CD4-positive, alpha-beta T cell treated with Interleukin-6 for 4 hours (primary cell): ENCODE data around the gene UBE4B.
"Not testable (repeated sequence)": the region's sequence is repeated elsewhere in the genome, so short reads cannot be mapped to it uniquely, and the experiment has no call there.

Source experiments
- DNase-seq: peaks from one replicate; pipeline ENCODE4 v3.0.0-alpha.2; 2020; ENCODE audit warnings: mixed read lengths

Gene UBE4B

DNA sequence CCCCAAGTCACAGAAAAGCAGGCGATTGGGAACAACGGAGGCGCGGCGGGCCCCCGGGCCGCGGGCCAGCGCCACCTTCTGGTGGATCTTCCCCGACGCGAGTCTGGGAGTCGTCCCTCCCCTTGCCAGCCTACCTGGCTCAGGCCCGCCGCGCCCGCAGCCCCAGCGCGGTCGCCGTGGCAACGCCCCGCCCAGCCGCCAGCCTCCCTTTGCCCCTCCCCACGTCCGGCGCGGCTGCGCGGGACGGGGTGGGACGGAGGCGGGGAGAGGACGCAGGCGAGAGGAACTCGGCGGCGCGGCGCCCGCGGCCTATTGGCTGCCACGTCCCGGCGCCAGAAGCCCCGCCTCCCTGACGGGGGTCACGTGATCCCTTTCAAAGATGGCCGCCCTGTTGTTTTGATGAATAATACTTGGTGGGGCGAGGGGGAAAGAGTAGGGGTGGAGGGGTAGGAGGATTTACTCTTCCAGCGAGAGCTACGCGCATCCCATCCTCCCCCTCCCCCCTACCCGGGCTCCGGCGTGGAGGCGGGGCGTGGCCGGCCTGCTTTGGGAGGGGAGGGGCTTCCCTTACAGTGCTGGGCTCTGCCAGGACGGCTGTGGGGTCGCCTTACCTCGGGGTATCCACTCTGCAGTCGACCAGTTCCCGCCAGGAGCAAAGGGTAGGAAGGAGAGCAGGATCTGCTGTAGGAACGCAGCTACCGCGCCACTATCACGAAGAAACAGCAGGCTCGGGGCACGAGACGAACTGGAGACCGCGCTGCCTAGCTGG lies at the start of gene UBE4B:
Gene UBE4B (plus strand): TSS at position 369 of the 769 bp plus-strand sequence. CDS start 713 bp downstream, outside the sequence.
- DNase-seq, result peak; percentile 99

DNA sequence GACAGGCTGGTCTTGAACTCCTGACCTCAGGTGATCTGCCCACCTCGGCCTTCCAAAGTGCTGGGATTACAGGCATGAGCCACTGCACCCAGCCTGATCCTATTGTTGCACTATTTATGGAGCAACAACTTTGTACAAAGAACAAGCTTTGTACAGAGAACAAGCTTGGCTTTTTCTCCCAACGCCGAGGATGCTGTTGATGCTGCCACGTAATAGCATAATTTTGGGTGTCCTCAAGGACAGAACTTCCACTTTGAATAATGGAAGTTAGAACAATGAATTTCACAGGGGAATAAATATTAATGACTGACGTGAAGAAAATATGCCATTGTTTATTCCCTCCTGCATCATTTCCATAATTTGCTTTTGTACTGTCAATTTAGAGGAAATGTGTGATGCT lies 48.5 kb upstream of the UBE4B start:
- DNase-seq, result no peak

DNA sequence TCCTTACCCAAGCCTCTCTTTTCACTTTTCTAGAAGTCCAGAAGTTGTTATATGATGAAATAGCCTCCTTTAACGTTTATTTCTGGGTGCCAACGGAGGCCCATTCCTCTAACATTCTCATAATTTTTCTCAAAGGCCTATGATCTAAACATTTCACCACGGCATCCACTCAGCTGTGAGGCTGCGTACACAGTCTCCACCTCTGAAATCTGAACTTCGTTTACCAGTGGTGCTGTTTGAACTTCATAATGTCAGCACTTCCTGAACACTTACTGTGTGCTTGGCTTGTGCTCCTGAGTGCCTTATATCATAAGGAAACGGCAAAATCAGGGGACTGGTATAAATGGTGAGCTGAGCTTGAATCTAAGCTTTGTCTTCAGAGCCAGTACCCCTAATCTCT lies 47.8 kb upstream of the UBE4B start:
- no peak for DNase-seq

DNA sequence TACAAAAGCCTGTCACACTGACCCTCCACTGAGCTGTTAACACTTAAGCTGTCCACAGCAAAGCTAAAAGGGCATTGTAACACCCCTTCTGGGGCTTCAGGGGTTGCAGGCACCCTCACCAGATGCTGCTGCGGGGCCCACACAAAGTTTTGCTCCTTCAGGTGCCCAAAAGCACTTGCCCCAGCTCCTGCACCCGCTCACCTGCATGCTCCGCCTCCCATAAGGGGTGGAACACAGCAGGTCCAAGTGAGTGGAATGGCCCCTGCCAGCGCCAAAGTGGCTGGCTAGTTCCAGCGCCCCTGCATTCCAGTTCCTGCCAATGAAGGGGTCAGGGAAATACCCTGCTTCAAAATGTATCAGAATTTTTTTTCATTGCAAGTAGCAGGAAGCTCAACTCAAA lies 43.0 kb upstream of the UBE4B start:
- DNase-seq, result no peak

DNA sequence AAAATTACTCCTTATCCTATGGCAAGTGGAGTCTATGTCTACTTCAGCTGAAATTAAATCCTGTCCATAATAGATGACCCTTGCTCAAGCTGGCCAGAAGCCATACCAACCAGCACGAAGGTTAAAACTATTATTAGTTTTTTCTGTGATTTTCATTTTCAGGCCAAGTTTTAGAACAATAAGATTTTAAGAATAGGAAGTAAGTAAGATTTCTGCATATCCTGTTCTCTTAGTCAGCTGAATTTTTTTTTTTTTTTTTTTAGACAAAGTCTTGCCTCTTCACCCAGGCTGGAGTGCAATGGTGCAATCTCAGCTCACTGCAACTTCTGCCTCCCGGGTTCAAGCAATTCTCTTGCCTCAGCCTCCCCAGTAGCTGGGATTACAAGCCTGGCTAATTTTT lies 41.8 kb upstream of the UBE4B start:
- no peak for DNase-seq

DNA sequence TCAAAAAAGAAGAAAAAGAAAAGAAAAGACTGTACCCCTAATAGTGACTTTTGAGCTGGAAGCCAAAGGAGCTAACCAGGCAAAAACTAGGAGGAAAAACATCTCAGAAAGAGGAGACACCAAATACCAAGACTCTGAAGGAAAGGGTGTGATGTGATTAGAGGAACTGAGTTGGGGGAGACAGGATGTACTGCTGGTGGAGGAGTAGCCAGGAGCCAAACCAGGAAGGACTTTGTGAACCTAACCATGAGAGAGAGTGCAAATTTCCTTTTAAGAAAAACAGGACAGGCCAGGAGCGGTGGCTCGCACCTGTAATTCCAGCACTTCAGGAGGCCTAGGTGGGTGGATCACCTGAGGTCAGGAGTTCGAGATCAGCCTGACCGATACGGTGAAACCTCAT lies 39.8 kb upstream of the UBE4B start:
- DNase-seq, result no peak

DNA sequence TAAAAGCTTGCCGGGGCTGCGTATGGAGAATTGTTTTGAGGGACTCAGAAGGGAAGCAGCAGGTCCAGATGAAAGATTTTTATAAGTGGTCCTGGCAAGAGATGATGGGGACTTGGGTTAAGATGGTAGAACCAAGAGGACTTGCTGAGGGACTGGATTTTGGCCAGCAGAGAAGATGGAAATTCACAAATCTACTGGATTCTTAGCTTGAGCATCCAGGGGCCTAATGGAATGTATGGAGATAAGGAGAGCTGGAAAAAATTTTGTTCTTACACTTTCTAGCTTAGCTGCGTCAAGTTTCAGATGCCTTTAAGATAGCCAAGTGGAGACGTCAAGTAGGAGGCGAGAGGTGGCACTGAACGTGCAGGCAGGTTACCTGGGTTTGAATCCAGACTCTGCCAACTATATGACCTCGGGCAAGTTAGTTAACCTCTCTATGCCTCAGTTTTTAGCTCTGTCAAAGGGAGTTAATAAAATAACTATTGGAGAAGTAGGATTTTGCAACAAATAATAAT lies 39.1 kb upstream of the UBE4B start:
- DNase-seq, result no peak

DNA sequence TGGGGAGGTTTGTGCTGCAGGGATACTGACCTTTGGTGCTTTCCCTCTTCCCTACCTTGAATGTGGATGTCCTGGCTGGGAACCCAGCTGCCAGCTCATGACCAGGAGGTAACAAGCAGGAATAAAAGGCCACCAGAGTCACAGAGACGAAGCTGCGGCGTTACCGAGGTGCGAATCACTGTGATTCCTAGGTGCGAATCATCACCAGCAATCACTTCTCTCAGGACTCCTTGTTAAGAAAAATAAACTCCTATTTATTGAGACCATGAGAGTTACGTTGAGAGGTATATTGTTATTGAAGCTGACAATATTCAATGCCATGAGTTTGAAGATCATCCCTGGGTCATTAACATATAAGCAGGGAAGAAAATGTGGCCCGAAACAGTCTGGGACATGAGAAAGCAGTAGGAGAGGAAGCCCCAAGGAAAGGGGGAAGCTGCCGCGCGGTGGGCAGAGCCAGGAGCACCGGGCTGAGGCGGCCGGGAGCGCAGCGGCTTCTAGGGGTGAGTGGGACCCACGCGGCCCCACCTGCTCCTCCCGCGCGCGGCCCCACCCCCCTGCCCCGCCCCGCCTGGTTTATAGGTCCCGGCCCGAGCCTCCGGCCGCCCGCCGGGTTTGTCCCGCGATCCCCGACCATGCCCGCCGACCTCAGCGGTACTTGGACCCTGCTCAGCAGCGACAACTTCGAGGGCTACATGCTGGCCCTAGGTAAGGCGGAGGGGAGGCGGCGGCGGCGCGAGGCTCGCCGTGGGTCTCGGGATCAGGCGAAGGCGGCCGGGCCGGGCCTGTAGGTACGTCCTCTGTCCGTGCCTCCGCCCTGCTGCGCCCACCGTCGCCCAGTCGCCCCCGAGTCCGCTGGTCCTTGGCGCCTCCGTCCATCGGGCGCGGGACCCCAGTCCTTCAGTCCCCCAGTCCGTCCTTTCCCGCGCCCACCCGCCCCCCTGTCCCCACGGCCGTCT lies 35.9 kb upstream of the UBE4B start, which contains the start of gene RBP7:
Gene RBP7 (plus strand): TSS at position 605 of the 959 bp plus-strand sequence. CDS start 31 bp downstream, at position 636.
- peak; percentile 22 for DNase-seq

DNA sequence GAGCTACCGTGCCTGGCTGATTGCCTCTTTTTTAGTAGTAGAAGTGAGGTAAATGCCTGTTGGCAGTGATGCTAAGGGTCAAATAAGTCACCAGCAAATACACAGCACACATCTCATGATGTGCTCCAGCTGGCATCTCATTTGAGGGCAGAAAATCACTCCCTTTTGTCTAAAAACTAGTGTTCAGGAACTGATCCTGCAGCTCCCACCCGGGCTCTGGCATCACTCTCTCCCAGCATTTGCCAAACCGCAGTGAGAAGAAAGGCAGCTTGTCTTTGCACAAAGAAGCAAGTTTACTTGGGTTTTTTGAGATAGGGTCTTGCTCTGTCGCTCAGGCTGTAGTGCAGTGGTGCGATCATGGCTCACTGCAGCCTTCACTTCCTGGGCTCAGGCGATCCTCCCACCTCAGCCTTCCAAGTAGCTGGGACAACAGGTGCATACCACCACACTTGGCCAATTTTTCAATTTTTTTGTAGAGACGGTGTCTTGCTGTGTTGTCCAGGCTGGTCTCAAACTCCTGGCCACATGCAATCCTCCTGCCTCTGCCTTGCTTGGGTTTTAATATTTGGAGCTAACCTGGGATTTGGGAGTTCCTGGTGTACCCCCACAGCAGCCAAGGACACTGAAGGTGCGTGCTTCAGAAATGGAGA lies 31.6 kb upstream of the UBE4B start:
- DNase-seq, result no peak

DNA sequence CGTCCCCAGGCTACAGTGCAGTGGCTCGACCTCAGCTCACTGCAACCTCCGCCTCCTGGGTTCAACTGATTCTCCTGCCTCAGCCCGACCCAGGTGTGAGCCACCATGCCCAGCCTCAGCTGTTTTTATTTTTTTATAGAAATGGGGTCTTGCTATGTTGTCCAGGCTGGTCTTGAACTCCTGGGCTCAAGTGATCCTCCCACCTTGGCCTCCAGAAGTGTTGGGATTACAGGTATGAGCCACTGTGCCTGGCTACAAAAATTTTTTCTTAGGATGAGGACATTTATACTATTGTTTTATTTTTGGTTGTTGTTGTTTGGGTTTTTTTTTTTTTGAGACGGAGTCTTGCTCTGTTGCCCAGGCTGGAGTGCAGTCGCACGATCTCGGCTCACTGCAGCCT lies 27.5 kb upstream of the UBE4B start:
- DNase-seq, result not testable (repeated sequence)

DNA sequence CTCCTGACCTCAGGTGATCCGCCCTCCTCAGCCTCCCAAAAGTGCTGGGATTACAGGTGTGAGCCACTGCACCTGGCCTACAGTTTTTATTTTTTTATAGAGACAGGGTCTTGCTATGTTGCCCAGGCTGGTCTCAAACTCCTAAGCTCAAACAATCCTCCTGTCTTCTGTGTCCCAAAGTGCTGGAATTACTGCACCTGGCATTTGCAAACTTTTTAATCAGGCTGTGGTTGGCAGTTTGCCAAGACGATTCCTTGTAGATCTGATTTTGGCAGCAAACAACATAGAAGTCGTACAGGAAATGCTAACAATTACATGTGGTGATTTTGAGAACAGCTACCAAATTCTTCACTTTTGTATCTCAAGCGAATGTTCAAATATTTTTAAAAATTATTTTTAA lies 25.6 kb upstream of the UBE4B start:
- DNase-seq, result no peak

DNA sequence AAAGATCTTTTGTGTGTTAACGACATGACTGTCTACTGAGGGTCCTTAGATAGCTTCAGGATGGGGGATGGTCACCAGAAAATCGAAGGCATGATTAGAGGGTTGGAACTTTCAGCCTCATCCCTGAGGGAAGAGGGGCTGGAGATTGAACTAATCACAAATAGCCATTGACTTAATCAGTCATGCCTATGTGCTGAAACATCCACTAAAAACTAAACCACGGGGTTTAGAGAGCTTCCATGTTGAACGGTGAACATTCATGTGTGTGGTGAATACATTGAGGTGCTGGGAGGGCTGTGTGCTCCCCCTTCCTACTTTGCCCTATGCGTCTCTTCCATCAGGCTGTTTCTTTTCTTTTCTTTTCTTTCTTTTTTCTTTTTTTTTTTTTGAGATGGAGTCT lies 18.7 kb upstream of the UBE4B start:
- DNase-seq, result no peak

DNA sequence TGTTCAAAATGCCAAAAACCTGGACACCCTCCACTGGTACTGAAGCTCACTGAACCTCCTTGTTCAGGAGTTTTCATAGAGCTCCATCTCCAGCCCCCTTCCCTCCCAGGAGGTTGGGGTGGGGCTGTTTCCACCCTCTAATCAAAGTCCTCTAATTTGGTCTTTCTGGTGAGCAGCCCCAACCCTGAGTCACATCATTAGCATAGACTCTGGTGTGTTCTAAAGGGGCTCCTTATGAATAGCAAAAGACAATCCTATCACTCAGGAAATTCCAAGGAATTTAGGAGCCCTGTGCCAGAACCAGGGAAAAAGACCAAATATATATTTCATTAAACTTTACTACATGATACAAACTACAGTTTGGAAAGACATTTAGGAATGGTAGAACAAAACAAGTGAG lies 13.2 kb upstream of the UBE4B start:
- no peak for DNase-seq

DNA sequence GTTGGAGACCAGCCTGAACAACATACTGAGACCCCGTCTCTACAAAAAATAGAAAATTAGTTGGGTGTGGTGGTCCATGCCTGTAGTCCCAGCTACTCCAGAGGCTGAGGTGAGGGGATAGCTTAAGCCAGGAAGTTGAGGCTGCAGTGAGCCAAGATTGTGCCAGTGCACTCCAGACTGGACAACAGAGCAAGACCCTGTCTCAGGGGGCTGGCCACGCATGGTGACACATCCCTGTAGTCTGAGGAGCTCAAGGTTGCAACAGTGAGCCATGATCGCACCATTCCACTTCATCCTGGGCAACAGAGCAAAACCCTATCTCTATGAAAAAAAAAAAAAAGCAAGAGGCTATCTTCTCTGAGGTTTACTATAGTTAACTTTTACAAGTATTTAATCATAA lies 12.7 kb upstream of the UBE4B start:
- no peak for DNase-seq

DNA sequence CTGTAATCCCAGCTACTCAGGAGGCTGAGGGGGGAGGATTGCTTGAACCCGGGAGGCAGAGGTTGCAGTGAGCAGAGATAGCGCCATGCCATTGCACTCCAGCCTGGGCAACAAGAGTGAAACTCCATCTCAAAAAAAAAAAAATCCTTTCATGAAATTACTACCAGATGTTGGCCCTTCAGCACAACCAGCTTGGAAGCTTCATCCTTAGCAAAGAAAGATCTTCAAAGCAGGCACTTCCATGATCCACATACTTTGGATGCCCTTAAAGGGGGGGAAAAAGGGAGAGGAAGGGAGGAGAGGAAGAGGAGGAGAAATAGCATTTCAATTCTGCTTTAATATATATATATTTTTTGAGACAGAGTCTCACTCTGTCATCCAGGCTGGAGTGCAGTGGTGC lies 12.1 kb upstream of the UBE4B start:
- not testable (repeated sequence) for DNase-seq

DNA sequence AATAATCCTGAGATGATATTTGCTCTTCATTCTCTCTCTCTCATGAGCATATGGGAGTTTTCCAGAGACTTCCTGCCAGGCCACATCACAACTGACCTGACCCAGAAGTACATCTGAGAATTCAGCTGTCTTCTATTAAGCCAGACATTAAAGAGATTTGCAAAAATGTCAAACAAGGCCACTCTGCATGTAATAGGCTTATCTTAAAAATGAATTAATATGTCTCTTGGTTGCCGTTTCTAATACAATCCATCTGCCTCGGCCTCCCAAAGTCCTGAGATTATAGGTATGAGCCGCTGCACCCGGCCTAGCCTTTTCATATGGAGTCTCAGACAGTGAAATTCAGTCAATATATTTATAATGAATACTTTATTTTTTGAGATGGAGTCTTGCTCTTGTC lies 10.8 kb upstream of the UBE4B start:
- not testable (repeated sequence) for DNase-seq

DNA sequence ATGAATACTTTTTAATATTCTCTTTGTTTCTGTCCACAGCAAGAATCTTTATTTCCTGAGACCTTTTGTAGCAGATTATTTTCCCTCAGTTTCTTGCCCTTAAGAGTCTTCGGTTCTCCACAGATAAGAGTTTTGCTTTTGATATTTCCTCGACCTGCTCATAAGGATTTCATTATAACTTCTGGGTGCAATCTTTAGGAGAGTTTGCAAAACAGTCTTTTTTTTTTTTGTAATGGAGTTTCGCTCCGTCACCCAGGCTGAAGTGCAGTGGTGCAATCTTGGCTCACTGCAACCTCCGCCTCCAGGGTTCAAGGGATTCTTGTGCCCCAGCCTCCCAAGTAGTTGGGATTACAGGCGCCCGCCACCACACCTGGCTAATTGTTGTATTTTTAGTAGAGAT lies 10.1 kb upstream of the UBE4B start:
- DNase-seq, result no peak

DNA sequence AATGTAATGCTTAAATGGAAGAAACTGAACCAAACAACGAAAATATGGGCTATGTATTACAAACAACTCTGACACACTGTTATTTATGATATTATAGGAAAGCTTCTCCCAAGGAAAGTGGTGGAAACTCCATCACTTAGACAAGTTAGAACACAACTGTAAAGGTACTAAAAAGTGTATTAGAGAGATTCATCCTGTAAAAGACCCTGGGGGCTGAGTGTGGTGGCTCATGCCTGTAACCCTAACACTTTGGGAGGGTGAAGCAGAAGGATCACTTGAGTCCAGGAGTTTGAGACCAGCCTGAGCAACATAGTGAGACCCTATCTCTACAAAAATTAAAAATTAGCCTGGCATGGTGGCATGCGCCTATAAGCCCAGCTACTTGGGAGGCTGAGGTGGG lies 7.4 kb upstream of the UBE4B start:
- no peak for DNase-seq

DNA sequence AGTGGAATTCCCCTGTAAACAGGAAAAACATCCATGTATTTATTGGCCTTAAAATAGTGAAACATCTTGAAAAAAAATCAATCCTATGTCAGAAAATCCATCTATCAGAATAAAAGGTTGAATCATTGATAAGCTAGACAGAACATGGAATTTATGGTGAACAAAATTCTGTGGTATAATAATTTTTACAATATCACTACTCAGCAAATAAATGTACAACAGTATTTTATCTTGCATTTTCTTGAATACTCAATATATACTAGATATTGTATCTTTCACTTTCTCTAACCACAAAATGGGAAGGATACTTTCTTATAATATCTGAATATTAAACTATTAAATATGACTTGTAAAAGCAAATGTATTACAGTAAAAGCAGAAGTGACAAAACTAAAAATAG lies 5.7 kb upstream of the UBE4B start:
- DNase-seq, result no peak

DNA sequence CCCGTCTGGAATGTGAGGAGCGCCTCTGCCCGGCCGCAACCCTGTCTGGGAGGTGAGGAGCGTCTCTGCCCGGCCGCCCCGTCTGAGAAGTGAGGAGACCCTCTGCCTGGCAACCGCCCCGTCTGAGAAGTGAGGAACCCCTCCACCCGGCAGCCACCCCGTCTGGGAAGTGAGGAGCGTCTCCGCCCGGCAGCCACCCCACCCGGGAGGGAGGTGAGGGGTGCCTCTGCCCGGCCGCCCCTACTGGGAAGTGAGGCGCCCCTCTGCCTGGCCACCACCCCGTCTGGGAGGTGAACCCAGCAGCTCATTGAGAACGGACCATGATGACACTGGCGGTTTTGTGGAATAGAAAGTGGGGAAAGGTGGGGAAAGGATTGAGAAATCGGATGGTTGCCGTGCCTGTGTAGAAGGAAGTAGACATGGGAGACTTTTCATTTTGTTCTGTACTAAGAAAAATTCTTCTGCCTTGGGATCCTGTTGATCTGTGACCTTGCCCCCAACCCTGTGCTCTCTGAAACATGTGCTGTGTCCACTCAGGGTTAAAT lies 3.7 kb upstream of the UBE4B start:
- DNase-seq, result not testable (repeated sequence)

DNA sequence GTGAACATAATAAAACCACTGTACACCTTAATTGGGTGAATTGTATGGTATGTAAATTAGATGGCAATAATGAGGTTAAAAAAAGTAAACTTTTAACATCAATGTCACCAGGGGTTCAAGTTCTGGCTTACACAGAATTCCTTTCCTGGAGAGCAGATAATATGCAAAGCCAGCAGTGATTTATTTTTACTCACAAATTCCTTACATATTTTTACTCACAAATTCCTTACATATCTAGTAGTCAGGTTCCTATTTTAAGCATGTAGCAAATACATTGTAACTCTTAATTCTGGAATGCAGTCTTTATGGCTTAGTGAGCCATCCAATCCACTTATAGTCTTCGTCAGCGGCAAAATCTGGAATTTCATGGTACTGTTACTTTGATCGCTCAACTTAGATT lies 1.3 kb upstream of the UBE4B start:
- no peak for DNase-seq

DNA sequence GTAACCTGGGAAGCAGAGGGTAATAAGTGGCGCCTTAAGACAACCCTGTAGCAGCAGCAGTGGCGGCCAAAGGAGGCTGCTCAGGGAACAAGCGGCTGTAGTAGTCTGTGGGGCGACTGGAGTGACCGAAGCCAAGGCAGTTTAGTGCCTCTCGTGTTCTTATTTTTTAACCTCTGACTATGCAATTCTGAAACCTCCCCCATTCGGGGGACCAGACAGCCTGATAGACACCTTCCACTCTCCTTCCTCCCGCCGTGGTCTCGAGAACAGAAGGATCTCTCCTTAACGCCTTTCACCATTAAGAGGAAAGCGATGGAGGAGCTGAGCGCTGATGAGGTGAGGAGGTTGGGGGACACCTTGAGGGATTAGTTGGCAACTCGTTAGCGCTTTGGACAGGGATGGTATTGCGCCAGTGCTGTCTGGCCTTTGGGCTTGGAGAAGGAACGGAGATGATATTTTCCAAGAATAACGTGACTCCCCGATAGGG lies 644 bp downstream of the UBE4B start:
- no peak for DNase-seq

DNA sequence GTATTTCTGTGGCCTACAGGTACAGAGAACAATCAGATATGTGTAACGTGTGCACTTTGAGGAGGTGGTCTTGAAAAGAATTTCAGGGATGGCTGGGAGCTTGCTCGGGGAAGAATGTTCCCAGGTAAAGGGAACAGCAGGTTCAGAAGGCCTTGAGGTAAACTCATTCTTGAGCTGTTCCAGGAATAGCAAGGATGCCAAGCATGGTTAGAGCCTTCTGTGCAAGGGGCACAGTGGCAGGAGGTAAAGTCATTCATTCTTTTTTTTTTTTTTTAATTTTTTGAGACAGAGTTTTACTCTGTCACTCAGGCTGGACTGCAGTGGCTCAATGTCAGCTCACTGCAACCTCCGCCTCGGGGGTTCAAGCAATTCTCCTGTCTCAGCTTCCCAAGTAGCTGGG lies 10.0 kb downstream of the UBE4B start:
- no peak for DNase-seq
